Bronchial epithelial cell (primary cell): ENCODE measurements around the gene CGNL1. TPM values are rescaled to one million over a fixed set of nuclear protein-coding genes. Genes with fewer than 3 reads are reported as not detected.

ENCODE experiments used
- DNase-seq: peaks from one replicate; pipeline ENCODE4 v3.0.0-alpha.2; 2010; ENCODE audit warnings: low read depth
- FAIRE-seq: peaks from 2 replicates; lab custom pipeline; 2011; peaks lifted over from hg19 to GRCh38; lab: Jason Lieb, UNC
- H3K27me3 ChIP-seq: 2 replicates; pipeline ENCODE4 v1.5.1; 2011; ENCODE audit warnings: low read length; ENCODE audit not compliant: control insufficient read depth, insufficient read depth
- H3K36me3 ChIP-seq: 2 replicates; pipeline ENCODE4 v1.5.1; 2011; ENCODE audit warnings: low read length; ENCODE audit not compliant: control insufficient read depth, insufficient read depth
- H3K4me3 ChIP-seq: 2 replicates; pipeline ENCODE4 v1.5.1; 2011; ENCODE audit warnings: mild to moderate bottlenecking, low read depth, low read length, control low read depth
- CTCF ChIP-seq: IDR thresholded peaks from 2 replicates; pipeline ENCODE4 v1.5.1; 2011; ENCODE audit warnings: mild to moderate bottlenecking, moderate library complexity, low read length, control low read depth, inconsistent platforms; ENCODE audit not compliant: insufficient read depth, severe bottlenecking
- total RNA-seq: library from RNA; depleted of rRNA; stranded (reverse); fragments of >200 nt; gene quantifications from 2 replicates; pipeline ENCODE4 v1.2.1, GENCODE V29; 2014

The CGNL1 gene
- total RNA-seq, 1 donor from 2014 or later = 0.53 TPM

GRCh38 chr15:57495041-57495440 is 118.7 kb downstream of the CGNL1 start:
- Histone ChIP-seq H3K4me3 (no peak overlapping the region), H3K27me3 (no peaks in the 10 kb centered on the region), H3K36me3 (no peaks in the 10 kb centered on the region)
- FAIRE-seq (no peak), DNase-seq (no peak)
- TF ChIP-seq CTCF = no peak

GRCh38 chr15:57495554-57496165 is 119.4 kb downstream of the CGNL1 start:
- DNase-seq (no peak), FAIRE-seq (peak; percentile 7)
- Histone ChIP-seq H3K4me3 (no peak overlapping the region), H3K36me3 (no peaks in the 10 kb centered on the region), H3K27me3 (no peaks in the 10 kb centered on the region)
- TF ChIP-seq CTCF = no peak

DNA sequence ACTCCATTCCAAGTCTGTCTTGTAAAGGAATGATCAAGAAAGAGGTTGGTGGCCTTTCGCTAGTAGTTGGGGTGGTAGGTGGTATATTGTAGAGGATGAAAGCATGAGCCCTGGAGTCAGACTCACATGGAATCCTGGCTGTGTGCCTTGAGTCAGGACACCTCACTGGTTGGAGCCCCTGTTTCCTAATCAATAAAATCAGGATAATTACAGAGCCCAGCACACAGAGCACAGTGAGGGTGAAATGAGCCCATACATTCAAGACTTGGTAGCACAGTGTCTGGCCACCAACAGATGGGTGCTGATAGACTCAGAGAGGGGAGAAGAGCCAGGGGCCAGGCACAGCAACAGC is 120.3 kb downstream of the CGNL1 start:
- no peak for FAIRE-seq
- Histone ChIP-seq H3K36me3 (no peaks in the 10 kb centered on the region), H3K4me3 (no peak overlapping the region), H3K27me3 (no peaks in the 10 kb centered on the region)
- no peak for DNase-seq
- TF ChIP-seq CTCF = no peak

- no peak for TF ChIP-seq CTCF
- DNase-seq (no peak), FAIRE-seq (no peak)
- Histone ChIP-seq H3K27me3 (no peaks in the 10 kb centered on the region), H3K36me3 (no peaks in the 10 kb centered on the region), H3K4me3 (no peak overlapping the region)
These were observed 120.9 kb downstream of the CGNL1 start for GRCh38 chr15:57496946-57497869.

DNA sequence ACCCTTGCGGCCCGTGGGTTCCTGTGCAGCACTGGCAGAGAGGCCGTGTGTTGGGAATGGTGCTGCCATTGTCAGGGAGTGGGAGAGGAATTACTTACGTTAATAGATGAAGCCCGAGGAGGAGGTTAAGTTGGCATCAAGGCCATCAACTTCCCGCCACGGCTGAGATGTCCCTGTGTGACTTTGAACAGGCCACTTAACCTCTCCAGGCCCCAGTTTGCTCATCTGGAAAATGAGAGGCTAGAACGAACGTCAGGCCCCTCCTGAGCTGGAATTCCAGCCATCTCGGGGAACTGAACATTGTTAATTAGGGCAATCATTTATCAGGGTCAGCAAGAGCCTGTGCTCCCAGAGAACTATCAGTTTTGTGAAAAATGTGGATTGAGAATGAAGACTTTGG is 124.0 kb downstream of the CGNL1 start:
- no peak for DNase-seq
- TF ChIP-seq CTCF = no peak
- H3K27me3 ChIP-seq = no peaks in the 10 kb centered on the region

More for the DNA sequence above, 124.0 kb downstream of the CGNL1 start:
- FAIRE-seq = no peak
- Histone ChIP-seq H3K4me3 (no peak overlapping the region), H3K36me3 (no peaks in the 10 kb centered on the region)
